Panc1 (cell line): Measurements from ENCODE around the gene SPHK2. TPM values are rescaled to one million over a fixed set of nuclear protein-coding genes. Genes with fewer than 3 reads are reported as not detected.
A peak's percentile ranks its signal among the peaks of the same experiment; 100 is the strongest.

ENCODE experiments used
- ATAC-seq: fragments of 200-7000 bp; cut with Tn5 transposase; 2 replicates; pipeline ENCODE4 v1.9.1; 2020; ENCODE audit warnings: mild to moderate bottlenecking, moderate library complexity
- BruUV-seq: library from RNA; stranded (reverse); fragments of 400-500 nt; replicated peaks from 2 replicates; lab custom pipeline; 2021; lab: Mats Ljungman, UMichigan
- CTCF ChIA-PET: fragments of 300-600 bp; sonication (Branson Sonifier 250); formaldehyde crosslinking; loops from one replicate; lab custom pipeline; 2022; ENCODE audit warnings: antibody characterized with exemption; lab: Charles Lee
- POLR2A ChIA-PET: fragments of 300-600 bp; sonication (Branson Sonifier 250); formaldehyde crosslinking; loops from one replicate; lab custom pipeline; 2022; ENCODE audit warnings: antibody characterized with exemption; lab: Charles Lee
- DNase-seq: peaks from one replicate; pipeline ENCODE4 v3.0.0-alpha.2; 2010; ENCODE audit warnings: low read depth, low spot score
- H3K27ac ChIP-seq: 2 replicates; pipeline ENCODE4 v1.5.1; 2011; ENCODE audit warnings: mild to moderate bottlenecking, low read length, inconsistent platforms
- H3K27me3 ChIP-seq: fragments of 200-500 bp; sonication (Bioruptor generic); 2 replicates; pipeline ENCODE4 v1.6.0; 2014; ENCODE audit warnings: low read length, inconsistent platforms; ENCODE audit not compliant: control insufficient read depth, insufficient read depth
- H3K36me3 ChIP-seq: fragments of 200-500 bp; sonication (Bioruptor generic); 2 replicates; pipeline ENCODE4 v1.5.1; 2014; ENCODE audit warnings: inconsistent platforms, mild to moderate bottlenecking, low read length, moderate library complexity; ENCODE audit not compliant: control insufficient read depth, insufficient read depth
- H3K4me1 ChIP-seq: 2 replicates; pipeline ENCODE4 v1.5.1; 2011; ENCODE audit warnings: inconsistent platforms, mild to moderate bottlenecking, low read length, moderate library complexity; ENCODE audit not compliant: control insufficient read depth, insufficient read depth
- H3K4me3 ChIP-seq, 2 experiments: 2 replicates each; pipeline ENCODE4 v1.5.1; 2011 to 2012; ENCODE audit warnings: low read depth in 2 of 2, low read length in 2 of 2, mild to moderate bottlenecking in 2 of 2, inconsistent platforms in 1 of 2, moderate library complexity in 1 of 2
- H3K9me3 ChIP-seq: fragments of 200-500 bp; sonication (Bioruptor generic); 2 replicates; pipeline ENCODE4 v1.5.1; 2014; ENCODE audit warnings: low read depth, mild to moderate bottlenecking, inconsistent platforms, low read length, moderate library complexity; ENCODE audit not compliant: control insufficient read depth, insufficient read depth
- CTCF ChIP-seq: fragments of 450-650 bp; IDR thresholded peaks from 2 replicates; pipeline ENCODE4 v1.5.1; 2017; ENCODE audit warnings: mild to moderate bottlenecking
- POLR2AphosphoS5 ChIP-seq: IDR thresholded peaks from 2 replicates; pipeline ENCODE4 v1.6.1; 2012; ENCODE audit warnings: mild to moderate bottlenecking, low read depth, low read length, moderate library complexity
- REST ChIP-seq, 2 experiments: IDR thresholded peaks; 2 replicates each; pipeline ENCODE4 v1.6.1; 2011 to 2012; ENCODE audit warnings: low read depth in 2 of 2, control low read depth in 1 of 2, low read length in 1 of 2, mild to moderate bottlenecking in 1 of 2, moderate library complexity in 1 of 2; ENCODE audit not compliant: insufficient read depth in 1 of 2
- SIN3A ChIP-seq: IDR thresholded peaks from 2 replicates; pipeline ENCODE4 v1.6.1; 2012; ENCODE audit warnings: low read depth, mild to moderate bottlenecking, low read length, moderate library complexity, borderline replicate concordance; ENCODE audit not compliant: insufficient read depth
- TCF7L2 ChIP-seq: IDR thresholded peaks from 2 replicates; pipeline ENCODE4 v1.6.1; 2011; ENCODE audit warnings: mild to moderate bottlenecking, low read depth, low read length, inconsistent platforms
- in situ Hi-C: cut with HindIII; loops from 2 replicates; pipeline ENCODE4 v1.10.0; 2016; ENCODE audit warnings: low sequenced_read_pairs, low pct_unique_long_range_greater_than_20kb
- intact Hi-C: fragments of 100-400 bp; cut with micrococcal nuclease; formaldehyde crosslinking; loops from one replicate; pipeline ENCODE4 v1.10.0; 2022; ENCODE audit not compliant: unreplicated experiment
- total RNA-seq: library from RNA; stranded (reverse); gene quantifications from one replicate; pipeline ENCODE4 v1.2.1, GENCODE V29; 2021; ENCODE audit not compliant: unreplicated experiment

Gene SPHK2
- total RNA-seq, 1 experiment from 2014 or later = 19.5 TPM

- no peak for DNase-seq
- BruUV-seq = no TSS peak
- POLR2A ChIA-PET = interaction anchor here (0.6 kb wide), 1 partner anchor 710 kb away, joined by 4 read pairs; no protein-coding TSS in a partner anchor
Measured at GRCh38 chr19:48571378-48572162, 47.7 kb upstream of the SPHK2 start.

GRCh38 chr19:48573163-48573505 is 46.2 kb upstream of the SPHK2 start:
- ATAC-seq = no peak
- POLR2A ChIA-PET = interaction anchor here (0.7 kb wide), 1 partner anchor 11 kb away, joined by 7 read pairs; no protein-coding TSS in a partner anchor

More at GRCh38 chr19:48571378-48572162, 47.7 kb upstream of the SPHK2 start:
- CTCF ChIA-PET = interaction anchor here (0.6 kb wide), 1 partner anchor 40 kb away, joined by 6 read pairs; no protein-coding TSS in a partner anchor
- TF ChIP-seq CTCF (no peak), REST (IDR thresholded peaks at IDR 0.05; ENCODE audit: insufficient read depth in 1 of 2, low read depth in 2 of 2, low read length in 1 of 2) (no peak), SIN3A (no peak), POLR2AphosphoS5 (no peak), TCF7L2 (no peak)
- Histone ChIP-seq H3K4me1 (peaks cover 18% of the 10 kb centered on the region), H3K4me3 (no peak overlapping the region), H3K27ac (no peak overlapping the region), H3K36me3 (no peaks in the 10 kb centered on the region), H3K9me3 (no peaks in the 10 kb centered on the region), H3K27me3 (no peaks in the 10 kb centered on the region)
- intact Hi-C loops = no loop called here
- no peak for ATAC-seq
- in situ Hi-C loops = no loop called here

More at GRCh38 chr19:48573163-48573505, 46.2 kb upstream of the SPHK2 start:
- CTCF ChIA-PET = interaction anchor here (0.6 kb wide), 1 partner anchor 160 kb away, joined by 6 read pairs; no protein-coding TSS in a partner anchor
- H3K4me3 ChIP-seq = no peak overlapping the region
- no peaks in the 10 kb centered on the region for H3K27me3 ChIP-seq
- DNase-seq = no peak
- H3K36me3 ChIP-seq = no peaks in the 10 kb centered on the region
- peaks cover 11% of the 10 kb centered on the region for H3K4me1 ChIP-seq
- in situ Hi-C loops (no loop called here), intact Hi-C loops (no loop called here)
- TF ChIP-seq TCF7L2 = no peak
- TF ChIP-seq REST (IDR thresholded peaks at IDR 0.05; ENCODE audit: insufficient read depth in 1 of 2, low read depth in 2 of 2, low read length in 1 of 2) = no peak
- TF ChIP-seq SIN3A = no peak
- no peak for TF ChIP-seq CTCF
- no peaks in the 10 kb centered on the region for H3K9me3 ChIP-seq
- no TSS peak for BruUV-seq
- H3K27ac ChIP-seq = peak overlapping the region; percentile 59
